Upper lobe of right lung (tissue), 1 donor: ENCODE measurements around the gene RARG. TPM values are rescaled to one million over a fixed set of nuclear protein-coding genes. Genes with fewer than 3 reads are reported as not detected.
A peak's percentile ranks its signal among the peaks of the same experiment; 100 is the strongest.

Source experiments
- ATAC-seq: fragments of 200-7000 bp; cut with Tn5 transposase; one replicate; pipeline ENCODE4 v1.9.1; 2020; ENCODE audit warnings: mild to moderate bottlenecking, moderate library complexity
- DNase-seq: peaks from one replicate; pipeline ENCODE4 v3.0.0-alpha.2; 2020
- H3K27ac ChIP-seq: fragments of 200-600 bp; one replicate; pipeline ENCODE4 v1.8.0; 2022
- H3K27me3 ChIP-seq: fragments of 200-600 bp; one replicate; pipeline ENCODE4 v1.8.0; 2022; ENCODE audit warnings: mild to moderate bottlenecking
- H3K36me3 ChIP-seq: fragments of 200-600 bp; one replicate; pipeline ENCODE4 v1.8.0; 2022
- H3K4me1 ChIP-seq: fragments of 200-600 bp; one replicate; pipeline ENCODE4 v1.8.0; 2022
- H3K4me3 ChIP-seq: fragments of 200-600 bp; one replicate; pipeline ENCODE4 v1.8.0; 2022; ENCODE audit warnings: mild to moderate bottlenecking
- H3K9me3 ChIP-seq: fragments of 200-600 bp; one replicate; pipeline ENCODE4 v1.8.0; 2022
- intact Hi-C: fragments of 100-400 bp; cut with DNase I; formaldehyde crosslinking; loops from one replicate; pipeline ENCODE4 v1.11.0; 2022
- total RNA-seq: library from RNA; stranded (reverse); fragmentation: NEBNext Ultra II Directional; extraction: Animal tissue kit (Norgen Biotek cat#: 25700); gene quantifications from one replicate; pipeline ENCODE4 v1.2.1, GENCODE V29; 2021
- TF ChIP-seq, protein P1 (sequence below): fragments of 200-600 bp; IDR thresholded peaks from one replicate; pipeline ENCODE4 v1.8.0; 2022; ENCODE audit warnings: antibody characterized with exemption
- donor health status: DM: no; HTN: yes; CAD: no; lungs with severe emphysema.

The RARG gene
- total RNA-seq, 1 donor from 2014 or later = 23.8 TPM

DNA sequence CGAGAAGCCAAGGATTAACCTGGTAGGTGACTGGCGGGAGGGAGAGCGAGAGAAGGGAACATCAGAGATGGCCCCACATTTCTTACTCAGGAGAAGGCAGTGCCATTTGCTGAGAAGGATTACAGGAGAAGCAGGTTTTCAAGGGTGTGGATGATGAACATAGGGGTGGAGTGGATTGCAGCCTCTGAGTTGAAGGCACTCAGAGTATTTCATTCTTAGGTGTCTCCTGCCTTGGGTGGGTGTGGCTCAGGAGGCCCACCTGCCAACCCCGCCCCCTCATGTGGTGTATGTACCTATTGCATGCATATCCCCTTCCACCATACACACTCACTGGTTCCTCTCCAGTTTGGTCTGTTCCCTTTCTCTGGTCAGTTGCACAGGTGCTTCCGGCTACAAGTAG lies 42.4 kb upstream of the RARG start:
- ATAC-seq (no peak), DNase-seq (no peak)
- Histone ChIP-seq H3K27me3 (no peaks in the 10 kb centered on the region), H3K4me3 (no peak overlapping the region), H3K36me3 (no peaks in the 10 kb centered on the region), H3K27ac (no peak overlapping the region), H3K9me3 (no peaks in the 10 kb centered on the region), H3K4me1 (no peaks in the 10 kb centered on the region)
- TF ChIP-seq, protein P1, sequence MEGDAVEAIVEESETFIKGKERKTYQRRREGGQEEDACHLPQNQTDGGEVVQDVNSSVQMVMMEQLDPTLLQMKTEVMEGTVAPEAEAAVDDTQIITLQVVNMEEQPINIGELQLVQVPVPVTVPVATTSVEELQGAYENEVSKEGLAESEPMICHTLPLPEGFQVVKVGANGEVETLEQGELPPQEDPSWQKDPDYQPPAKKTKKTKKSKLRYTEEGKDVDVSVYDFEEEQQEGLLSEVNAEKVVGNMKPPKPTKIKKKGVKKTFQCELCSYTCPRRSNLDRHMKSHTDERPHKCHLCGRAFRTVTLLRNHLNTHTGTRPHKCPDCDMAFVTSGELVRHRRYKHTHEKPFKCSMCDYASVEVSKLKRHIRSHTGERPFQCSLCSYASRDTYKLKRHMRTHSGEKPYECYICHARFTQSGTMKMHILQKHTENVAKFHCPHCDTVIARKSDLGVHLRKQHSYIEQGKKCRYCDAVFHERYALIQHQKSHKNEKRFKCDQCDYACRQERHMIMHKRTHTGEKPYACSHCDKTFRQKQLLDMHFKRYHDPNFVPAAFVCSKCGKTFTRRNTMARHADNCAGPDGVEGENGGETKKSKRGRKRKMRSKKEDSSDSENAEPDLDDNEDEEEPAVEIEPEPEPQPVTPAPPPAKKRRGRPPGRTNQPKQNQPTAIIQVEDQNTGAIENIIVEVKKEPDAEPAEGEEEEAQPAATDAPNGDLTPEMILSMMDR = no peak
- intact Hi-C loops = no loop called here

- TF ChIP-seq, protein P1 = no peak
- H3K4me1 ChIP-seq = peaks cover 3% of the 10 kb centered on the region
- intact Hi-C loops = no loop called here
- H3K27me3 ChIP-seq = no peaks in the 10 kb centered on the region
- H3K36me3 ChIP-seq = no peaks in the 10 kb centered on the region
- ATAC-seq (no peak), DNase-seq (no peak)
- H3K9me3 ChIP-seq = no peaks in the 10 kb centered on the region
- H3K4me3 ChIP-seq = peak overlapping the region; percentile 65
- H3K27ac ChIP-seq = no peak overlapping the region
Measured at GRCh38 chr12:53268630-53269562, 36.9 kb upstream of the RARG start.

DNA sequence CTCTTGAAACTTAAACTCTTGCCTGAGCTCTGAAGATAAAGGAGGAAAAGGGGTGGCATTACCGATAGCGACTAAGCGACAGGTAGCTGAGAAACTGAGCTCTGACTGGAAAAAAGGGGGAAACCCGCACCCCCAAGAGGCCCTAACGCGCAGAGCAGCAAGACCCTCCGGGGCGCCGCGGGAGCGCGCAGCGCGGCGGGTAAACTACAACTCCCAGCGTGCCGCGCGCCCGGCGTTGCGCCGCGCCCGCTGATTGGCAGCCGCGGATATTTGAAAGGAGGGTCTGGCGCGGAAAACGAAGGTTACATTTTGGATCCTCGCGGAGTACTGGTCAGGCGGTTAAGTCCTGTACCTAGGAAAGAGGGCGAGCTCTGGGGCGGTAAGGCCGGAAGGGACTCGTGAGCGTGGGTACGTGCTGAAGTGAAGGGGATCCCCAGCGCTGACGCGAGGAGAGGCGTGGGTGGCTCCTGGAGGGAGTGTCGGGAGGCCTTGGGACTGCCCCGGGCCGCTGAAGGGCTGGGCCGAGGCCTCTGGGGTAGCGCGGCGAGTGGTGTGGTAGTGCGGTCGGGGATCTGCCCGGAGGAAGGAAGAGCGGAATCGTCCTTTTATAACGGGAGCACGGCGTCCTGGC lies 36.1 kb upstream of the RARG start, which contains the start of gene ESPL1:
ESPL1 (plus strand) TSS at position 301 of the 631 bp plus-strand sequence. CDS start 468 bp downstream, outside the sequence.
- Histone ChIP-seq H3K9me3 (no peaks in the 10 kb centered on the region), H3K4me3 (peak within 1 kb of the TSS; percentile 65), H3K4me1 (peaks cover 3% of the 10 kb centered on the region), H3K27me3 (no peaks in the 10 kb centered on the region), H3K27ac (no peak within 1 kb of the TSS), H3K36me3 (no peaks in the 10 kb centered on the region)
- ATAC-seq (peak; percentile 94), DNase-seq (peak; percentile 85)
- intact Hi-C loops = no loop called here
- TF ChIP-seq, protein P1 = peak; percentile 43

DNA sequence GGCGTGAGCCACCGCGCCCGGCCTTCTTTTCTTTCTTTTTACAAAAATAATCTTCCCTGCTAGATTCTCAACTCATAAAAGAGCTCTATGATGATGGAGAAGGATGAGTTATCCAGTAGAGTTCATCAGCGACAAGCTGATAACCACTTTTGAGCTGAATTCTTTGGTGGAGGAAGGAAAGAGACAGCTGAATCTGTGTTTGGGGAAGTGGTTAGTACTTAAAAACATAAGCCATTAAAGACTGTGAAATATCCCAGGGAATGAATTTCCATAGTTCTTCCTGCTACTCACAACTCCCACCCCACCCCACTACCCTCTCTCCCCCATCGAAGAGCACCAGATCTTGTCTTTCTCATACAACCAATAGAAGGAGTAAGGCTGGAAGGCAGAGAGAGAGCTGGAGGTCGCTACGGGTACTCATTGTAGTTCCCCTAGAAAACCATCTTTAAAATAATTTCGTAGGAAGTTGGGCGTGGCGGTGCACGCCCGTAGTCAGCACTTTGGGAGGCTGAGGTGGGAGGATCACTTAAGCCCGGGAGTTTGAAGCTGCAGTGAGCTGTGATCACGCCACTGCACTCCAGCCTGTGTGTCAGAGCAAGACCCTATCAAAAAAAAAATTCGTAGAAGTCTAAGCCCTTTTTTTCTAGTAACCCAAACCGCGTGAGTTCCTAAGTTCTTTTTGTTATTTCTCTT lies 35.4 kb upstream of the RARG start:
- H3K36me3 ChIP-seq = no peaks in the 10 kb centered on the region
- no peaks in the 10 kb centered on the region for H3K27me3 ChIP-seq
- no peaks in the 10 kb centered on the region for H3K9me3 ChIP-seq
- ATAC-seq (peak; percentile 45), DNase-seq (no peak)
- intact Hi-C loops = no loop called here
- peaks cover 3% of the 10 kb centered on the region for H3K4me1 ChIP-seq
- TF ChIP-seq, protein P1 = no peak
- peak overlapping the region; percentile 65 for H3K4me3 ChIP-seq
- H3K27ac ChIP-seq = no peak overlapping the region

- no peak for ATAC-seq
- intact Hi-C loops = no loop called here
- no peaks in the 10 kb centered on the region for H3K36me3 ChIP-seq
Measured at GRCh38 chr12:53265783-53266182, 33.8 kb upstream of the RARG start.

More at GRCh38 chr12:53265783-53266182, 33.8 kb upstream of the RARG start:
- TF ChIP-seq, protein P1 = no peak
- Histone ChIP-seq H3K4me3 (no peak overlapping the region), H3K9me3 (no peaks in the 10 kb centered on the region), H3K27me3 (no peaks in the 10 kb centered on the region), H3K4me1 (peaks cover 3% of the 10 kb centered on the region), H3K27ac (no peak overlapping the region)
- DNase-seq = no peak
